ENCODE results near the gene BOK. TPM values are rescaled to one million over a fixed set of nuclear protein-coding genes. Genes with fewer than 3 reads are reported as not detected.
A peak's percentile ranks its signal among the peaks of the same experiment; 100 is the strongest.

The BOK gene
- total and polyA plus RNA-seq, 2 of the 13 experiments (the other 11 are each of a cell fraction or from before 2014, with no cell fraction given), result 35.5 to 39.2 TPM

DNA sequence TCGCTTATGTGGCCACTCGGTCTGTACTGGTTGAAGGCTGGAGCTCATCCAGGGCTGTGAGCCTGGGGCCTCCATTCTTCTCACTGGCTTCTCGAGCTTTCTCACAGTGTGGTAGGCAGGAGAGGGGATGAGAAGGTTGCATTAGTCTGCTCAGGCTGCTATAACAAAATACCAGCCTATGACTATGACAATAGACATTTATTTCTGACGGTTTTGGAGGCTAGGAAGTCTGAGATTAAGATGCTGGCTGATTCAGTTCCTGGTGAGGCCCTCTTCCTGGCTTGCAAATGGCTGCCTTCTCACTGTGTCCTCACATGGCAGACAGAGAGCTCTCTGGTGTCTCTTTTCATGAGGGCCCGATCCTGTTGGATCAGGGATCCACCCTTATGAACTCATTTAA is 44.0 kb upstream of the BOK start:
- ATAC-seq (peak; percentile 33), FAIRE-seq (no peak), DNase-seq (ENCODE audit: low spot score) (no peak)
- Histone ChIP-seq H3K9me3 (ENCODE audit: low read length) (no peaks in the 10 kb centered on the region), H3K36me3 (replicated peaks in 1 of 2; ENCODE audit: control insufficient read depth in 1 of 2, insufficient read depth in 2 of 2, low read length in 2 of 2) (no peaks in the 10 kb centered on the region), H3K27me3 (ENCODE audit: control insufficient read depth in 1 of 2, insufficient read depth in 2 of 2, low read length in 2 of 2) (no peaks in the 10 kb centered on the region; a peak in 1 of 5 replicates), H3K4me1 (ENCODE audit: insufficient read depth, low read length) (peaks cover 52% of the 10 kb centered on the region), H3K4me2 (ENCODE audit: low read depth, low read length) (peak overlapping the region; percentile 30), H2AFZ (ENCODE audit: low read length) (peak overlapping the region; percentile 57), H3K79me2 (ENCODE audit: insufficient read depth, low read length) (no peaks in the 10 kb centered on the region), H4K20me1 (ENCODE audit: insufficient read depth, low read length) (no peaks in the 10 kb centered on the region), H3K4me3 (replicated peaks in 1 of 3; ENCODE audit: insufficient read depth in 1 of 3, low read depth in 2 of 3, low read length in 3 of 3) (no peak overlapping the region), H3K27ac (ENCODE audit: extremely low read length, insufficient read depth, low read length) (peak overlapping the region; percentile 14), H3K9ac (ENCODE audit: insufficient read depth, low read depth, low read length) (no peak overlapping the region)
- ChIA-PET POLR2A (interaction anchor here (1.2 to 2.4 kb wide), 6 partner anchors 19 to 44 kb away, joined by 3 to 11 read pairs (median 5); partner anchors contain the start of gene BOK), CTCF (ENCODE audit: low intra/inter-chr PET ratio, low total read pairs) (no interaction called here)
- WGBS (ENCODE audit: low lambda C conversion rate), result 43% methylated on average over 5 of the region's 5 CpGs
- intact Hi-C loops (cut with micrococcal nuclease; ENCODE audit: unreplicated experiment) (no loop called here), in situ Hi-C loops (cut with HindIII; ENCODE audit: extremely low pct_ligation_motif_present, low pct_unique_long_range_greater_than_20kb) (no loop called here)
- no TSS peak for BruUV-seq (replicated peaks)
- TF ChIP-seq, protein P1, sequence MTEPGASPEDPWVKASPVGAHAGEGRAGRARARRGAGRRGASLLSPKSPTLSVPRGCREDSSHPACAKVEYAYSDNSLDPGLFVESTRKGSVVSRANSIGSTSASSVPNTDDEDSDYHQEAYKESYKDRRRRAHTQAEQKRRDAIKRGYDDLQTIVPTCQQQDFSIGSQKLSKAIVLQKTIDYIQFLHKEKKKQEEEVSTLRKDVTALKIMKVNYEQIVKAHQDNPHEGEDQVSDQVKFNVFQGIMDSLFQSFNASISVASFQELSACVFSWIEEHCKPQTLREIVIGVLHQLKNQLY (CRISPR knock-in tag; IDR thresholded peaks at IDR 0.05), result 0 out of 2 replicates have a peak, but pooled peaks have one; percentile 6
- TF ChIP-seq ZFY (CRISPR knock-in tag; IDR thresholded peaks at IDR 0.05) (peak; percentile 33), ZNF12 (CRISPR knock-in tag; IDR thresholded peaks at IDR 0.05) (peak; percentile 96), SOX13 (IDR thresholded peaks at IDR 0.05) (no peak), SOX13 (CRISPR knock-in tag; conservative IDR thresholded peaks at IDR 0.05 in 1 of 2, IDR thresholded peaks at IDR 0.05 in 1 of 2) (no peak), YY1 (IDR thresholded peaks at IDR 0.05; ENCODE audit: insufficient read depth, insufficient replicate concordance, low read depth, low read length) (peak; percentile 44)
- TF ChIP-seq, protein P2, sequence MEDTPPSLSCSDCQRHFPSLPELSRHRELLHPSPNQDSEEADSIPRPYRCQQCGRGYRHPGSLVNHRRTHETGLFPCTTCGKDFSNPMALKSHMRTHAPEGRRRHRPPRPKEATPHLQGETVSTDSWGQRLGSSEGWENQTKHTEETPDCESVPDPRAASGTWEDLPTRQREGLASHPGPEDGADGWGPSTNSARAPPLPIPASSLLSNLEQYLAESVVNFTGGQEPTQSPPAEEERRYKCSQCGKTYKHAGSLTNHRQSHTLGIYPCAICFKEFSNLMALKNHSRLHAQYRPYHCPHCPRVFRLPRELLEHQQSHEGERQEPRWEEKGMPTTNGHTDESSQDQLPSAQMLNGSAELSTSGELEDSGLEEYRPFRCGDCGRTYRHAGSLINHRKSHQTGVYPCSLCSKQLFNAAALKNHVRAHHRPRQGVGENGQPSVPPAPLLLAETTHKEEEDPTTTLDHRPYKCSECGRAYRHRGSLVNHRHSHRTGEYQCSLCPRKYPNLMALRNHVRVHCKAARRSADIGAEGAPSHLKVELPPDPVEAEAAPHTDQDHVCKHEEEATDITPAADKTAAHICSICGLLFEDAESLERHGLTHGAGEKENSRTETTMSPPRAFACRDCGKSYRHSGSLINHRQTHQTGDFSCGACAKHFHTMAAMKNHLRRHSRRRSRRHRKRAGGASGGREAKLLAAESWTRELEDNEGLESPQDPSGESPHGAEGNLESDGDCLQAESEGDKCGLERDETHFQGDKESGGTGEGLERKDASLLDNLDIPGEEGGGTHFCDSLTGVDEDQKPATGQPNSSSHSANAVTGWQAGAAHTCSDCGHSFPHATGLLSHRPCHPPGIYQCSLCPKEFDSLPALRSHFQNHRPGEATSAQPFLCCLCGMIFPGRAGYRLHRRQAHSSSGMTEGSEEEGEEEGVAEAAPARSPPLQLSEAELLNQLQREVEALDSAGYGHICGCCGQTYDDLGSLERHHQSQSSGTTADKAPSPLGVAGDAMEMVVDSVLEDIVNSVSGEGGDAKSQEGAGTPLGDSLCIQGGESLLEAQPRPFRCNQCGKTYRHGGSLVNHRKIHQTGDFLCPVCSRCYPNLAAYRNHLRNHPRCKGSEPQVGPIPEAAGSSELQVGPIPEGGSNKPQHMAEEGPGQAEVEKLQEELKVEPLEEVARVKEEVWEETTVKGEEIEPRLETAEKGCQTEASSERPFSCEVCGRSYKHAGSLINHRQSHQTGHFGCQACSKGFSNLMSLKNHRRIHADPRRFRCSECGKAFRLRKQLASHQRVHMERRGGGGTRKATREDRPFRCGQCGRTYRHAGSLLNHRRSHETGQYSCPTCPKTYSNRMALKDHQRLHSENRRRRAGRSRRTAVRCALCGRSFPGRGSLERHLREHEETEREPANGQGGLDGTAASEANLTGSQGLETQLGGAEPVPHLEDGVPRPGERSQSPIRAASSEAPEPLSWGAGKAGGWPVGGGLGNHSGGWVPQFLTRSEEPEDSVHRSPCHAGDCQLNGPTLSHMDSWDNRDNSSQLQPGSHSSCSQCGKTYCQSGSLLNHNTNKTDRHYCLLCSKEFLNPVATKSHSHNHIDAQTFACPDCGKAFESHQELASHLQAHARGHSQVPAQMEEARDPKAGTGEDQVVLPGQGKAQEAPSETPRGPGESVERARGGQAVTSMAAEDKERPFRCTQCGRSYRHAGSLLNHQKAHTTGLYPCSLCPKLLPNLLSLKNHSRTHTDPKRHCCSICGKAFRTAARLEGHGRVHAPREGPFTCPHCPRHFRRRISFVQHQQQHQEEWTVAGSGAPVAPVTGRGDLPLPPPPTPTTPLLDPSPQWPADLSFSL (CRISPR knock-in tag; IDR thresholded peaks at IDR 0.05), result 0 out of 2 replicates have a peak, but pooled peaks have one; percentile 42
